Mesenchymal stem cell (in vitro differentiated cells and primary cell): ENCODE measurements around the gene AHCYL1.
A peak's percentile ranks its signal among the peaks of the same experiment; 100 is the strongest.

ENCODE experiments used
- DNase-seq: peaks from one replicate; pipeline ENCODE4 v3.0.0-alpha.2; 2013
- H2AFZ ChIP-seq: one replicate; pipeline ENCODE4 v1.6.1; 2013; ENCODE audit warnings: low read depth, mild to moderate bottlenecking, control low read depth, inconsistent platforms, low read length, moderate library complexity
- H2AK5ac ChIP-seq: 2 replicates; pipeline ENCODE4 v1.6.1; 2013; ENCODE audit warnings: low read length, moderate library complexity, mild to moderate bottlenecking, inconsistent platforms; ENCODE audit not compliant: severe bottlenecking
- H2BK120ac ChIP-seq: one replicate; pipeline ENCODE4 v1.6.1; 2013; ENCODE audit warnings: low read depth, mild to moderate bottlenecking, inconsistent platforms, low read length, moderate library complexity
- H2BK12ac ChIP-seq, 2 experiments: one replicate each; pipeline ENCODE4 v1.6.1; 2013; ENCODE audit warnings: inconsistent platforms in 2 of 2, low read length in 2 of 2, mild to moderate bottlenecking in 2 of 2, moderate library complexity in 2 of 2, control low read depth in 1 of 2
- H2BK15ac ChIP-seq: one replicate; pipeline ENCODE4 v1.6.1; 2013; ENCODE audit warnings: mild to moderate bottlenecking, low read depth, inconsistent platforms; ENCODE audit not compliant: poor library complexity, severe bottlenecking
- H2BK5ac ChIP-seq: 2 replicates; pipeline ENCODE4 v1.6.1; 2013; ENCODE audit warnings: low read depth, mild to moderate bottlenecking, low read length, control low read depth, inconsistent platforms; ENCODE audit not compliant: poor library complexity, severe bottlenecking
- H3K14ac ChIP-seq, 2 experiments: one replicate each; pipeline ENCODE4 v1.6.1; 2013; ENCODE audit warnings: inconsistent platforms in 2 of 2, low read length in 2 of 2, control low read depth in 1 of 2, mild to moderate bottlenecking in 1 of 2, moderate library complexity in 1 of 2
- H3K18ac ChIP-seq, 2 experiments: one replicate each; pipeline ENCODE4 v1.6.1; 2013; ENCODE audit warnings: inconsistent platforms in 2 of 2, low read length in 2 of 2, control low read depth in 1 of 2, low read depth in 1 of 2, mild to moderate bottlenecking in 1 of 2
- H3K23ac ChIP-seq, 2 experiments: one replicate each; pipeline ENCODE4 v1.6.1; 2013; ENCODE audit warnings: inconsistent platforms in 2 of 2, low read length in 2 of 2, mild to moderate bottlenecking in 2 of 2, moderate library complexity in 2 of 2, control low read depth in 1 of 2
- H3K27ac ChIP-seq: 2 replicates; pipeline ENCODE4 v1.5.1; 2013; ENCODE audit warnings: mild to moderate bottlenecking, moderate library complexity, low read length, control low read depth, inconsistent platforms; ENCODE audit not compliant: poor library complexity, severe bottlenecking
- H3K27me3 ChIP-seq, 2 experiments: 2 replicates each; pipeline versions ENCODE4 v1.6.1 to v1.7.0; 2013; ENCODE audit warnings: low read length in 2 of 2, mild to moderate bottlenecking in 2 of 2, moderate library complexity in 2 of 2, control low read depth in 1 of 2, inconsistent platforms in 1 of 2; ENCODE audit not compliant: control insufficient read depth in 1 of 2, insufficient read depth in 1 of 2
- H3K36me3 ChIP-seq, 2 experiments: 2 replicates each; pipeline versions ENCODE4 v1.6.1 to v1.7.0; 2013; ENCODE audit warnings: low read length in 2 of 2, control low read depth in 1 of 2, inconsistent platforms in 1 of 2, low read depth in 1 of 2, mild to moderate bottlenecking in 1 of 2; ENCODE audit not compliant: insufficient read depth in 2 of 2, control insufficient read depth in 1 of 2
- H3K4ac ChIP-seq, 2 experiments: one replicate each; pipeline ENCODE4 v1.6.1; 2013; ENCODE audit warnings: inconsistent platforms in 2 of 2, low read length in 2 of 2, mild to moderate bottlenecking in 2 of 2, moderate library complexity in 2 of 2, control low read depth in 1 of 2, low read depth in 1 of 2
- H3K4me1 ChIP-seq: 2 replicates; pipeline ENCODE4 v1.6.1; 2013; ENCODE audit warnings: low read depth, low read length, control low read depth; ENCODE audit not compliant: control insufficient read depth, insufficient read depth
- H3K4me2 ChIP-seq: 2 replicates; pipeline ENCODE4 v1.6.1; 2013; ENCODE audit warnings: low read length, mild to moderate bottlenecking, inconsistent platforms; ENCODE audit not compliant: poor library complexity, severe bottlenecking
- H3K4me3 ChIP-seq, 2 experiments: 2 replicates each; pipeline versions ENCODE4 v1.5.1 to v1.7.0; 2013; ENCODE audit warnings: low read length in 2 of 2, mild to moderate bottlenecking in 2 of 2, control low read depth in 1 of 2, low read depth in 1 of 2; ENCODE audit not compliant: insufficient read depth in 1 of 2
- H3K79me1 ChIP-seq: replicated peaks from 2 replicates; pipeline ENCODE4 v1.6.1; 2013; ENCODE audit warnings: mild to moderate bottlenecking, control low read depth, low read length, inconsistent platforms; ENCODE audit not compliant: poor library complexity, severe bottlenecking
- H3K9ac ChIP-seq: 2 replicates; pipeline ENCODE4 v1.7.0; 2013; ENCODE audit warnings: mild to moderate bottlenecking, low read length, moderate library complexity
- H3K9me3 ChIP-seq: 2 replicates; pipeline ENCODE4 v1.7.0; 2013; ENCODE audit warnings: mild to moderate bottlenecking, low read length; ENCODE audit not compliant: control insufficient read depth
- H4K8ac ChIP-seq: one replicate; pipeline ENCODE4 v1.6.1; 2013; ENCODE audit warnings: inconsistent platforms, mild to moderate bottlenecking, low read length, moderate library complexity
- H4K91ac ChIP-seq: one replicate; pipeline ENCODE4 v1.6.1; 2013; ENCODE audit warnings: mild to moderate bottlenecking, low read length, inconsistent platforms
- WGBS: methylation state at CpG from one replicate; pipeline ENCODE4 v1.1.7; 2013; ENCODE audit warnings: mixed read lengths; 5-methylcytosine and 5-hydroxymethylcytosine counted together

AHCYL1 gene

DNA sequence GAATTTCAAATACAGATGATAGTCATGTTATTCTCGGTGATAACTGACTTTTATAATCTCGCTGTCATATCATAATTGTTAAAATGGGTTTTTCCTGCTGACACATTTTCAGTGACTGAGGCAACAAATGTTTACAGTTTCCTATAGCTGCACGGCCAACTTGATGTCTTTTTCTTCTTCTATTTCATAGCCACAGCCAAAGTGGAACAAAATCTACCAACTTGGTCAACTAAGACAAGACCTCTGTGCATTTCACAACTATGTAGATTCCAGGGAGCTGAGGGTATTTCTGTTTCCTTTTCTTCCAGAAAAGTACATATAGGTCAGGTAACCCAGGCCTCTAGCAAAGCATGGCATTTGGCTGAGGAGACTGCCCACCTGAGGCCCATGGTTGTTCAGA lies 10.4 kb upstream of the AHCYL1 start:
- H2AFZ ChIP-seq, result no peak overlapping the region
- H3K9me3 ChIP-seq, result no peaks in the 10 kb centered on the region
- H2BK12ac ChIP-seq, result peak overlapping the region in 1 of 2 experiments; percentile 91
- H4K8ac ChIP-seq, result no peak overlapping the region
- H2BK5ac ChIP-seq, result no peak overlapping the region
- H3K4ac ChIP-seq, result no peak overlapping the region
- no peak overlapping the region for H3K23ac ChIP-seq
- H3K36me3 ChIP-seq, result no peaks in the 10 kb centered on the region
- H3K4me2 ChIP-seq, result no peak overlapping the region
- H3K79me1 ChIP-seq, result no peaks in the 10 kb centered on the region
- H3K4me3 ChIP-seq, result no peak overlapping the region
- H3K27me3 ChIP-seq, result no peaks in the 10 kb centered on the region
- no peak overlapping the region for H3K27ac ChIP-seq
- H2BK120ac ChIP-seq, result peak overlapping the region; percentile 9
- H3K18ac ChIP-seq, result peak overlapping the region; percentile 2 to 69
- no peak for DNase-seq
- no peak overlapping the region for H3K14ac ChIP-seq
- H3K9ac ChIP-seq, result no peak overlapping the region
- H2AK5ac ChIP-seq, result peak overlapping the region; percentile 26
- H4K91ac ChIP-seq, result no peak overlapping the region
- peaks cover 6% of the 10 kb centered on the region for H3K4me1 ChIP-seq
- 92% methylated on average over 3 of the region's 3 CpGs for WGBS
- peak overlapping the region; percentile 68 for H2BK15ac ChIP-seq

DNA sequence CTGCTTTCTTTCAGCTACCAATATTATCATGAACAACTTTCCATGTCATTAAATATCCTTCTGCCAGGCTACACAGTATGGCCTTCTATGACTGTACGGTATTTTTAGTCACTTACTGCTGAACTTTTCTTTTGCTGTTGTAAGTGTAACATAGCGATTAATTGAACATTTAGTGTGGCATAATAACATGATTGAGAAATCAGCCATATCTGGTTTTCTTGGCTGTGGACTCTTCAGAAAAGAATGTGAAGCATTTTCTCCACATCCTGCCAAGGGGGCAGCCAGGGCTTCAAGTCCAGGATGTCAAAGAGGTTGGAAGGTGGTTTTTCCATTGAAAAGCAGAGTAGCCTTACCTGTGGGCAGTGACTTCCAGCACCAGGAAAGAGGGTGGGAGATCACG lies 8.8 kb upstream of the AHCYL1 start:
- H3K79me1 ChIP-seq, result no peaks in the 10 kb centered on the region
- peak overlapping the region; percentile 0 for H2AFZ ChIP-seq
- no peaks in the 10 kb centered on the region for H3K27me3 ChIP-seq
- 36% methylated on average over 3 of the region's 3 CpGs for WGBS
- no peaks in the 10 kb centered on the region for H3K36me3 ChIP-seq
- H2BK12ac ChIP-seq, result peak overlapping the region; percentile 85 to 99
- H2BK5ac ChIP-seq, result no peak overlapping the region
- H3K14ac ChIP-seq, result no peak overlapping the region
- peak overlapping the region; percentile 84 for H4K8ac ChIP-seq
- H3K9me3 ChIP-seq, result no peaks in the 10 kb centered on the region
- H3K18ac ChIP-seq, result peak overlapping the region; percentile 67 to 88
- H3K4me3 ChIP-seq, result no peak overlapping the region
- no peak overlapping the region for H3K23ac ChIP-seq
- peak; percentile 80 for DNase-seq
- no peak overlapping the region for H2BK15ac ChIP-seq
- H3K4ac ChIP-seq, result peak overlapping the region; percentile 69 to 77
- H3K27ac ChIP-seq, result peak overlapping the region; percentile 38
- H3K4me2 ChIP-seq, result no peak overlapping the region
- peak overlapping the region; percentile 79 for H2AK5ac ChIP-seq
- no peak overlapping the region for H3K9ac ChIP-seq
- peak overlapping the region; percentile 98 for H2BK120ac ChIP-seq
- H3K4me1 ChIP-seq, result peaks cover 15% of the 10 kb centered on the region
- H4K91ac ChIP-seq, result peak overlapping the region; percentile 96

DNA sequence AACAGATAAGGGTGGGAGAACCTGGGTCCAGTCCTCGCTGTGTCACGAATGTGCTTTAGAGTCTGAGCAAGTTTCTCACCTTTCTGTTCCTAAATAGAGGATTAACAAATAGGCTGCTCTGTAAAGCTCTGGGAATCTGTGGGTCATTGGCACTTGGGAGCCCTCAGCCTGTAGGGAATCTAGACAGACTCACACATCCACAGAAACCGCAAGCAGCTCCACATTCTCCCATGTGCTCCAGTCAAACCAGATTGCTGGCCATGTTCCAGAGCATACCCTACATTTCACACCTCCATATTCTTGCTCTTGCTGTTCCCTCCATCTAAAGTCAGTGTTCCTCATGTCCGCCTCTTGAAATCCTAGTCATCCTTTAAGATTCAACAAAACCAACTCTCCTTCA lies 7.8 kb upstream of the AHCYL1 start:
- H2BK15ac ChIP-seq, result no peak overlapping the region
- H2BK120ac ChIP-seq, result no peak overlapping the region
- no peak overlapping the region for H3K14ac ChIP-seq
- peak overlapping the region in 1 of 2 experiments; percentile 51 for H3K18ac ChIP-seq
- no peaks in the 10 kb centered on the region for H3K9me3 ChIP-seq
- no peak overlapping the region for H3K23ac ChIP-seq
- H3K4me1 ChIP-seq, result peaks cover 21% of the 10 kb centered on the region
- H3K36me3 ChIP-seq, result no peaks in the 10 kb centered on the region
- H3K27ac ChIP-seq, result no peak overlapping the region
- no peaks in the 10 kb centered on the region for H3K79me1 ChIP-seq
- no peak overlapping the region for H3K4me2 ChIP-seq
- WGBS, result over 99% methylated on average over 4 of the region's 4 CpGs
- no peak overlapping the region for H3K9ac ChIP-seq
- H2BK12ac ChIP-seq, result peak overlapping the region in 1 of 2 experiments; percentile 82
- no peak overlapping the region for H4K8ac ChIP-seq
- H2BK5ac ChIP-seq, result no peak overlapping the region
- H3K27me3 ChIP-seq, result no peaks in the 10 kb centered on the region
- no peak overlapping the region for H2AFZ ChIP-seq
- no peak for DNase-seq
- H2AK5ac ChIP-seq, result no peak overlapping the region
- H3K4ac ChIP-seq, result no peak overlapping the region
- H3K4me3 ChIP-seq, result no peak overlapping the region
- H4K91ac ChIP-seq, result no peak overlapping the region

DNA sequence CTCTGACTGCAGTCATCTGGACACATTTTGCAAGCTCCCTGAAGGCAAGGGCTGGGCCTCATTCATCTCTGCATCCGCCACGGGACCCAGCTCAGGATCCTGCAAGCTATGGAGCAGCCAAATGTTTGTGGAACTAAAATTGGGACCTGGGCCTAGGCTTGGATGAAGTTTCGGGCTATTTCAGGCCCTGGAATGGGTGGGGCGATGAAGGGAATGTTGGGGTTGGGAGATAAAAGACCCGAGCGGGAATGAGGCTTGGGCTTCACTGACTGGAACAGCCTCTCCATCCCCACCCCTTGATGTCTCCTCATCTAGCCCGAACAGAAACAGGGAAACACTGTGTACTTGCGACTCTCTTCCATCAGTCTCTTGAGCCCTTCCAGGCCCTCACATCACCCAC lies 7.3 kb upstream of the AHCYL1 start:
- Histone ChIP-seq H2BK5ac (no peak overlapping the region), H4K8ac (no peak overlapping the region), H3K4ac (peak overlapping the region in 1 of 2 experiments; percentile 12), H3K18ac (peak overlapping the region; percentile 61 to 63), H2BK12ac (peak overlapping the region; percentile 66 to 88), H3K4me3 (peak overlapping the region in 1 of 2 experiments; percentile 48), H3K14ac (no peak overlapping the region), H3K23ac (no peak overlapping the region), H3K27me3 (no peaks in the 10 kb centered on the region), H2BK15ac (peak overlapping the region; percentile 76), H3K9me3 (no peaks in the 10 kb centered on the region), H2AFZ (no peak overlapping the region), H4K91ac (peak overlapping the region; percentile 30), H3K36me3 (no peaks in the 10 kb centered on the region), H3K79me1 (no peaks in the 10 kb centered on the region), H3K4me2 (no peak overlapping the region), H2AK5ac (peak overlapping the region; percentile 12), H2BK120ac (no peak overlapping the region), H3K4me1 (peaks cover 21% of the 10 kb centered on the region), H3K9ac (peak overlapping the region; percentile 23), H3K27ac (no peak overlapping the region)
- DNase-seq, result no peak
- over 99% methylated on average over 6 of the region's 8 CpGs for WGBS
